Transverse colon (tissue), 4 donors: Measurements from ENCODE around the gene SCAF8.

Experiments used
- POLR2A ChIP-seq: fragments of 450-650 bp; IDR thresholded peaks from one replicate; pipeline ENCODE4 v1.6.1; 2016; ENCODE audit warnings: antibody characterized with exemption, mild to moderate bottlenecking, moderate library complexity
- POLR2AphosphoS5 ChIP-seq, 3 donors: sonication (generic); formaldehyde crosslinking; IDR thresholded peaks; one replicate each; pipeline ENCODE4 v1.6.1; 2016; ENCODE audit warnings: antibody characterized with exemption in 3 of 3
- TF ChIP-seq, protein P1 (sequence below), 5 experiments: fragments of 200-600 bp in 3 of 5; fragments of 450-650 bp in 2 of 5; sonication (generic) in 3 of 5; IDR thresholded peaks; 1 replicate in 2 of 5; 2 replicates in 3 of 5; pipeline ENCODE4 v1.5.1; 2016 to 2017; ENCODE audit warnings: antibody characterized with exemption in 5 of 5, inconsistent platforms in 3 of 5, mild to moderate bottlenecking in 2 of 5, moderate library complexity in 1 of 5

- TF ChIP-seq POLR2A: no peak
- no peak for TF ChIP-seq POLR2AphosphoS5 (IDR thresholded peaks at IDR 0.05)
- TF ChIP-seq, protein P1, sequence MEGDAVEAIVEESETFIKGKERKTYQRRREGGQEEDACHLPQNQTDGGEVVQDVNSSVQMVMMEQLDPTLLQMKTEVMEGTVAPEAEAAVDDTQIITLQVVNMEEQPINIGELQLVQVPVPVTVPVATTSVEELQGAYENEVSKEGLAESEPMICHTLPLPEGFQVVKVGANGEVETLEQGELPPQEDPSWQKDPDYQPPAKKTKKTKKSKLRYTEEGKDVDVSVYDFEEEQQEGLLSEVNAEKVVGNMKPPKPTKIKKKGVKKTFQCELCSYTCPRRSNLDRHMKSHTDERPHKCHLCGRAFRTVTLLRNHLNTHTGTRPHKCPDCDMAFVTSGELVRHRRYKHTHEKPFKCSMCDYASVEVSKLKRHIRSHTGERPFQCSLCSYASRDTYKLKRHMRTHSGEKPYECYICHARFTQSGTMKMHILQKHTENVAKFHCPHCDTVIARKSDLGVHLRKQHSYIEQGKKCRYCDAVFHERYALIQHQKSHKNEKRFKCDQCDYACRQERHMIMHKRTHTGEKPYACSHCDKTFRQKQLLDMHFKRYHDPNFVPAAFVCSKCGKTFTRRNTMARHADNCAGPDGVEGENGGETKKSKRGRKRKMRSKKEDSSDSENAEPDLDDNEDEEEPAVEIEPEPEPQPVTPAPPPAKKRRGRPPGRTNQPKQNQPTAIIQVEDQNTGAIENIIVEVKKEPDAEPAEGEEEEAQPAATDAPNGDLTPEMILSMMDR (IDR thresholded peaks at IDR 0.05): no peak
These were observed 145.8 kb downstream of the SCAF8 start for GRCh38 chr6:154878871-154879491.
